ENCODE measurements around the gene IGFBPL1.

DNA sequence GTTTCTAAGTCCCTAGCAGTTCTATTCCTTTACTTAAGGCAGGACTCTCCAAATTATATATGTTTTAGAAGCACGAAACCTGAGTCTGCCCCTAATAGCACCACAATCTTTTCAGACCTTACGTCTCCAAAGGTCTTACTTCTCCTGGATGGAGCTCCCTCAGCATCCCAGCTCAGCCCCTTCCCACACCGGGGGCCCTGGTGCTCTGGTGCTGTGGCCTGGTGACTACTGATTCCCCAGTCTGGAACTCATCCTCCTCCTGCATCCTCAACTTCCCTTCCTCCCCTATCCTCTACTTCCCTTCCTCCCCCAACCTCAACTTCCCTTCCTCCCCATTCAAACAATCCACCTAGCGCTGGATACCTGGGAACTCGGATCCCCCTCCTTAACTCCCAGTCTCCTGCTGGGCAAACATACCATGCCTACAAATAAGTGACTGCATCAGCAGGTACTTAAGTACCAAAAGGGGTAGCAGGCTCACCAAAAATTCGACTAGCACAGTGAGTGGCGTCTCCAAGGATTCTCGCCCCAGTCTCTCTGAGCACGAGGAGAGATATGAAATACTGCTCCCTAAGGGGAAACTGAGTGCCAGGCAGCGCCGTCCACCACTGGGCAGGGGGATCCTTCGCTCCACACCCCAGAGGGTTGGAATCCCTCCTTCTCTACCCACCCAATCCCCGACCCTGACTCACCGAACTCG, 831 bp downstream of the IGFBPL1 start:
- no peak for TF ChIP-seq POLR2A (IDR thresholded peaks at IDR 0.05; ENCODE audit: control extremely low read depth in 1 of 2, low read depth in 2 of 2, low read length in 2 of 2)
- no peak for TF ChIP-seq RAD21 (IDR thresholded peaks at IDR 0.05 in 1 of 2, conservative IDR thresholded peaks at IDR 0.05 in 1 of 2; ENCODE audit: low read depth in 2 of 2, low read length in 2 of 2)
- TF ChIP-seq, protein P1, sequence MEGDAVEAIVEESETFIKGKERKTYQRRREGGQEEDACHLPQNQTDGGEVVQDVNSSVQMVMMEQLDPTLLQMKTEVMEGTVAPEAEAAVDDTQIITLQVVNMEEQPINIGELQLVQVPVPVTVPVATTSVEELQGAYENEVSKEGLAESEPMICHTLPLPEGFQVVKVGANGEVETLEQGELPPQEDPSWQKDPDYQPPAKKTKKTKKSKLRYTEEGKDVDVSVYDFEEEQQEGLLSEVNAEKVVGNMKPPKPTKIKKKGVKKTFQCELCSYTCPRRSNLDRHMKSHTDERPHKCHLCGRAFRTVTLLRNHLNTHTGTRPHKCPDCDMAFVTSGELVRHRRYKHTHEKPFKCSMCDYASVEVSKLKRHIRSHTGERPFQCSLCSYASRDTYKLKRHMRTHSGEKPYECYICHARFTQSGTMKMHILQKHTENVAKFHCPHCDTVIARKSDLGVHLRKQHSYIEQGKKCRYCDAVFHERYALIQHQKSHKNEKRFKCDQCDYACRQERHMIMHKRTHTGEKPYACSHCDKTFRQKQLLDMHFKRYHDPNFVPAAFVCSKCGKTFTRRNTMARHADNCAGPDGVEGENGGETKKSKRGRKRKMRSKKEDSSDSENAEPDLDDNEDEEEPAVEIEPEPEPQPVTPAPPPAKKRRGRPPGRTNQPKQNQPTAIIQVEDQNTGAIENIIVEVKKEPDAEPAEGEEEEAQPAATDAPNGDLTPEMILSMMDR (IDR thresholded peaks at IDR 0.05; ENCODE audit: control extremely low read depth in 1 of 3, insufficient read depth in 1 of 3, low read depth in 1 of 3, low read length in 3 of 3): no peak
- TF ChIP-seq RNF2 (IDR thresholded peaks at IDR 0.05; ENCODE audit: borderline replicate concordance, low read depth, low read length, missing control alignments, poor library complexity, severe bottlenecking): no peak
- TF ChIP-seq, protein P2, sequence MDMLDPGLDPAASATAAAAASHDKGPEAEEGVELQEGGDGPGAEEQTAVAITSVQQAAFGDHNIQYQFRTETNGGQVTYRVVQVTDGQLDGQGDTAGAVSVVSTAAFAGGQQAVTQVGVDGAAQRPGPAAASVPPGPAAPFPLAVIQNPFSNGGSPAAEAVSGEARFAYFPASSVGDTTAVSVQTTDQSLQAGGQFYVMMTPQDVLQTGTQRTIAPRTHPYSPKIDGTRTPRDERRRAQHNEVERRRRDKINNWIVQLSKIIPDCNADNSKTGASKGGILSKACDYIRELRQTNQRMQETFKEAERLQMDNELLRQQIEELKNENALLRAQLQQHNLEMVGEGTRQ (IDR thresholded peaks at IDR 0.05; ENCODE audit: low read length): no peak
- TF ChIP-seq HDAC2 (IDR thresholded peaks at IDR 0.05; ENCODE audit: borderline replicate concordance in 1 of 2, low read depth in 2 of 2, low read length in 2 of 2): no peak

All from H1 (cell line).